ENCODE data around the gene PKN1. TPM values are rescaled to one million over a fixed set of nuclear protein-coding genes. Genes with fewer than 3 reads are reported as not detected.
A peak's percentile ranks its signal among the peaks of the same experiment; 100 is the strongest.

PKN1 gene
- total RNA-seq, 4 donors from 2014 or later = 13.2 to 30.9 (median 16.4) TPM

DNA sequence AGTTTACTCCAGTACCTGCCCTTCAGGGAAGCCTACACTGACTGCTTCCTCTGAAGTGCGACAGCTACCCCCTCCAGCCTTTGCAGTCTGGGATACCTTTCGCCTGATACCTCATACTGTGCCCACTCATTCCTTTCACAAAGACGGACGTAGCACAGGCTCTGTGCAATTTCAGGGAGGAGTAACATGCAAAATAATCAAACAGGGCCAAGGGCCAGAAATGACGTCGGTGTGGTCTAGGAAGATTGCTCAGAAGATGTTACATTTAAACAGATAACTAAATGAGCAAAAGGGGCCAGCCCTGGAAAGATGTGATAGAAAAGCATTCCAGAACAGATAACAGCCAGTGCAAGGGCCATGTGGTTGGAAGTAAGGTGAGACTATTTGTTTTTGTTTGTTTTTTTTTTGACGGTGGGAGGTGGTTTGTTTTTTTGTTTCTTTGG is 7.4 kb upstream of the PKN1 start:
- no peak overlapping the region for H3K4me3 ChIP-seq (ENCODE audit: low read depth, poor library complexity, severe bottlenecking)
- intact Hi-C loops (cut with DNase I; ENCODE audit: low total_unique reads) = no loop called here
- no peak for DNase-seq (ENCODE audit: low spot score in 2 of 2)
- TF ChIP-seq POLR2A (IDR thresholded peaks at IDR 0.05) = no peak
- TF ChIP-seq, protein P1, sequence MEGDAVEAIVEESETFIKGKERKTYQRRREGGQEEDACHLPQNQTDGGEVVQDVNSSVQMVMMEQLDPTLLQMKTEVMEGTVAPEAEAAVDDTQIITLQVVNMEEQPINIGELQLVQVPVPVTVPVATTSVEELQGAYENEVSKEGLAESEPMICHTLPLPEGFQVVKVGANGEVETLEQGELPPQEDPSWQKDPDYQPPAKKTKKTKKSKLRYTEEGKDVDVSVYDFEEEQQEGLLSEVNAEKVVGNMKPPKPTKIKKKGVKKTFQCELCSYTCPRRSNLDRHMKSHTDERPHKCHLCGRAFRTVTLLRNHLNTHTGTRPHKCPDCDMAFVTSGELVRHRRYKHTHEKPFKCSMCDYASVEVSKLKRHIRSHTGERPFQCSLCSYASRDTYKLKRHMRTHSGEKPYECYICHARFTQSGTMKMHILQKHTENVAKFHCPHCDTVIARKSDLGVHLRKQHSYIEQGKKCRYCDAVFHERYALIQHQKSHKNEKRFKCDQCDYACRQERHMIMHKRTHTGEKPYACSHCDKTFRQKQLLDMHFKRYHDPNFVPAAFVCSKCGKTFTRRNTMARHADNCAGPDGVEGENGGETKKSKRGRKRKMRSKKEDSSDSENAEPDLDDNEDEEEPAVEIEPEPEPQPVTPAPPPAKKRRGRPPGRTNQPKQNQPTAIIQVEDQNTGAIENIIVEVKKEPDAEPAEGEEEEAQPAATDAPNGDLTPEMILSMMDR (IDR thresholded peaks at IDR 0.05) = no peak
- WGBS, 2 donors = 64 to 69% methylated on average over 7 of the region's 7 CpGs

DNA sequence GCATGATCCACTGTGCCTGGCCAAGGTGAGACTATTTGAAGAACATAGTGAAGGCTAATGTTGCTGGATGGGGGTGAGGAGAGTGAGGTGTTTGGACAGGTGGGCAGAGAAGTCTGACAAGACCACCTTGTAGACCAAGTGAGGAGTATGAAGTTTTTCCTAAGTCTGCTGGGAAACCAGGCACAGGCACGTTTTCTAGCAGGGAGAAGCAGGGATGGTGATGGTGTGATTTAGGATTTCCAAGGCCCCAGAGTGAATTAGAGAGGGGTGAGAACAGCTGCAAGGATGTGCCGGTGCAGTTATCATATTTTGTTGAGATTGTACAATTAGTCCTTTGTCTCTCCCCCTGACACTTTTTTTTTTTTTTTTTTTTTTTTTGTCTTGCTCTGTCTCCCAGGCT is 5.6 kb upstream of the PKN1 start:
- no peak for DNase-seq (ENCODE audit: low spot score in 2 of 2)
- intact Hi-C loops (cut with DNase I; ENCODE audit: low total_unique reads) = no loop called here
- no peak overlapping the region for H3K4me3 ChIP-seq (ENCODE audit: low read depth, poor library complexity, severe bottlenecking)
- TF ChIP-seq, protein P1 (IDR thresholded peaks at IDR 0.05) = no peak
- no peak for TF ChIP-seq POLR2A (IDR thresholded peaks at IDR 0.05)
- 61 to 90% methylated on average over 2 of the region's 2 CpGs for WGBS, 2 donors

DNA sequence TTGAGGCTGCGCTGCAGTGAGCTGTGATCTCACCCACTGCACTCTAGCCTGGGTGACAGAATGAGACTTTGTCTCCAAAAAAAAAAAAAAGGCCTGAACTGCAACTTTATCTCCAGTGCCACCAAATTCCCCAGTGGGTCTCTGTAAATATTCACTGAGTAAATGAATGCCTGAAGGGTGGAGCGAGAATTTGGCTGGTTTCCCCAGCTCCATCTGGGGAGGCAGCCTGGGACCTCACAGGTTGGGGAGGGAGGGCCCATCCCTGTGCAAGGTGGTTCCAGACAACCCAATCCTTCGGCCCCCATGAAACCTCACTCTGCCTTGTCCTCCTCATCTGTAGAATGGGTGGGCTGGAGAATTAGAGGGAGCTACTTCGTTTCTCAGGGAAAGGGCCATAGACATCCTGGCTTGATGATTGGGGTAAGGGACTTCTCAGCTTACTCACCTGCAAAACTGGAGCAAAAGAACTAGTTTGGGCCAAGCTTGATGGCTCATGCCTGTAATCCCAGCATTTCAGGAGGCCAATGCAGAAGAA is 4.2 kb upstream of the PKN1 start:
- DNase-seq (ENCODE audit: low spot score in 2 of 2) = no peak
- 70 to 73% methylated on average over 4 of the region's 4 CpGs for WGBS, 2 donors
- no peak overlapping the region for H3K4me3 ChIP-seq (ENCODE audit: low read depth, poor library complexity, severe bottlenecking)
- TF ChIP-seq POLR2A (IDR thresholded peaks at IDR 0.05) = no peak
- TF ChIP-seq, protein P1 (IDR thresholded peaks at IDR 0.05) = no peak
- intact Hi-C loops (cut with DNase I; ENCODE audit: low total_unique reads) = no loop called here

DNA sequence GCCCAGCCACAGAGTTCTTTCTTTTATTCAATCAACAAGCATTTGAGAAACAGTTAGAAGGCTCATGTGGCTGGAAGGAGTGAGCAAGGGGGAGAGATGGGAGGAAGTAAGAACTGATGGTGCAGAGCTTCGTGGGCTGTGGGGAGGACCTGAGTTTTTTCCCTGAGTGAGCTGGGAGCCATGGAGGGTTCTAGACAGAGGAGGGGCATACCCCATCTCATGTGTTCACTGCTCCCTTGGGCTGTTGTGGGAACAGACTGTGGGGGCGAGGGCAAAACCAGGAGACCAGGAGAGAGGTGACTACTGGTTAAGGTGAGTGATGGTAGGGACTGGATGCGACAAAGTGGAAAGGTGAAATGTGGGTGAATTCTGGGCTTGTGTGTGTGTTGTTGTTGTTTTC is 2.4 kb upstream of the PKN1 start:
- TF ChIP-seq POLR2A (IDR thresholded peaks at IDR 0.05) = no peak
- TF ChIP-seq, protein P1 (IDR thresholded peaks at IDR 0.05) = no peak
- DNase-seq (ENCODE audit: low spot score in 2 of 2) = no peak

DNA sequence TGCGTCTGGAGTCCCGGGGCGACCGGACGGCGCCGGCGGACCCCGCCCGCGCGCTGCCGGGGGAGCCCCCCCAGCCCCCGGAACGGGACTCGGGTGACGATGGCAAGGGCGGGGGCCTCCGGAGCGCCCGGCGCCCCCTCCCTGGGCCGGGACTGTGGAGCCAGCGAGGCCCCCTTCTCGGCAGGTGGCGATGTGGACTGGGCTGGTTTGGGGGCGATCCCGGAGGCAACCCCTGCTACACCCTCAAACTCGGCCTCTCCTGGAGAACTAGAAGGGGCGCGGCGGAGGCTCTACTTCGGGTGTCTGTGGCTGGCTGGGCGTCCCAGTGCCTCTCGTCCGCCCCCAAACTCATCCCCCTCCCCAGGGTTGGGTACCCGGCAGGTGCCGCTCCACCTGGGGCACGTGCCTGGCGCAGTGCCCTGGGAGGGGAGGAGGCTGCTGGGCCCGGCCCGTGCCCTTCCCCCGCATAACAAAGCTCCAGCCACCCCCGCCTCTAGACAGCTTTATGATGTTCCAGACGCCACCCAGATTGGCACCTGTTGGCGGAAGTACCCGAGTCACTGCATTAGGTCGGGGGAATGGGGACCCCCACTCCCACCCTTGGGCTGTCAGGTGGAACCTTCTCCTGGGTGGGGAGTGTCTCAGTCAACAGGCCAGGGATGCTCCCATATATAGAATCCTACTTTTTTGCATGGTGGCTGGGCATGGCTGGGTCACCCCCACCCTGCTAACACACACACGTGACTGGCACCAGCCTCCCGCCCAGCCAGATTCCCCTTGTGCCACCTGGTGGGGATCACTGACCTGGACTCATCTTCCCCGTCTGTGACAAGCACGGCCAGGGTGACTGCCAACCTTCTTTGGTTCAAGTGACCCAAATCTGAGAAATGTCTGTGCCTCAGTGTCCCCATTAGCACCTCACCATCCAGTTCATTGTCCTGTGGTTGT is 722 bp downstream of the PKN1 start:
- 7 to 8% methylated on average over 27 to 29 of the region's 52 CpGs for WGBS, 2 donors
- intact Hi-C loops (cut with DNase I; ENCODE audit: low total_unique reads) = no loop called here
- peak overlapping the region; percentile 74 for H3K4me3 ChIP-seq (ENCODE audit: low read depth, poor library complexity, severe bottlenecking)
- DNase-seq (ENCODE audit: low spot score in 2 of 2) = no peak
- TF ChIP-seq, protein P1 (IDR thresholded peaks at IDR 0.05) = no peak
- TF ChIP-seq POLR2A (IDR thresholded peaks at IDR 0.05) = no peak

More for the DNA sequence above, 2.4 kb upstream of the PKN1 start:
- WGBS, 2 donors = 72 to 74% methylated on average over 3 of the region's 3 CpGs
- H3K4me3 ChIP-seq (ENCODE audit: low read depth, poor library complexity, severe bottlenecking) = no peak overlapping the region
- intact Hi-C loops (cut with DNase I; ENCODE audit: low total_unique reads) = no loop called here
